Fibroblast of lung (primary cell): ENCODE results near the gene WDR26. TPM values are rescaled to one million over a fixed set of nuclear protein-coding genes. Genes with fewer than 3 reads are reported as not detected.

Experiments used
- DNase-seq, 2 donors: peaks; one replicate each; pipeline versions ENCODE4 v3.0.0 to v3.0.0-alpha.2; 2010; ENCODE audit warnings: low read depth in 2 of 2
- H2AFZ ChIP-seq: 2 replicates; pipeline ENCODE4 v1.5.1; 2012; ENCODE audit warnings: low read length, control low read depth, inconsistent platforms
- H3K27ac ChIP-seq: 2 replicates; pipeline ENCODE4 v1.5.1; 2011; ENCODE audit warnings: low read length, control low read depth; ENCODE audit not compliant: insufficient read depth
- H3K27me3 ChIP-seq: 2 replicates; pipeline ENCODE4 v1.5.1; 2011; ENCODE audit warnings: mild to moderate bottlenecking, low read length; ENCODE audit not compliant: control insufficient read depth, insufficient read depth
- H3K36me3 ChIP-seq: 2 replicates; pipeline ENCODE4 v1.5.1; 2011; ENCODE audit warnings: low read length; ENCODE audit not compliant: control insufficient read depth, insufficient read depth
- H3K4me1 ChIP-seq: 2 replicates; pipeline ENCODE4 v1.5.1; 2011; ENCODE audit warnings: low read length; ENCODE audit not compliant: control insufficient read depth, insufficient read depth; ENCODE audit errors: extremely low read depth
- H3K4me2 ChIP-seq: 2 replicates; pipeline ENCODE4 v1.5.1; 2011; ENCODE audit warnings: low read length, control low read depth; ENCODE audit not compliant: insufficient read depth; ENCODE audit errors: extremely low read depth
- H3K4me3 ChIP-seq, 4 experiments: fragments of 200-600 bp in 1 of 4; sonication (generic) in 1 of 4; replicated peaks in 1 of 4; 2 replicates each; pipeline ENCODE4 v1.5.1; 2011 to 2016; ENCODE audit warnings: low read length in 4 of 4, low read depth in 3 of 4, mild to moderate bottlenecking in 3 of 4, control low read depth in 2 of 4, inconsistent platforms in 1 of 4, mixed read lengths in 1 of 4; ENCODE audit not compliant: insufficient read depth in 1 of 4; ENCODE audit errors: control extremely low read depth in 1 of 4
- H3K79me2 ChIP-seq: 2 replicates; pipeline ENCODE4 v1.5.1; 2012; ENCODE audit warnings: mild to moderate bottlenecking, low read length, inconsistent platforms; ENCODE audit not compliant: control insufficient read depth, insufficient read depth
- H3K9ac ChIP-seq: 2 replicates; pipeline ENCODE4 v1.5.1; 2011; ENCODE audit warnings: mild to moderate bottlenecking, low read length, control low read depth; ENCODE audit not compliant: insufficient read depth
- H3K9me3 ChIP-seq: 2 replicates; pipeline ENCODE4 v1.5.1; 2012; ENCODE audit warnings: low read depth, low read length; ENCODE audit not compliant: control insufficient read depth, insufficient read depth
- H4K20me1 ChIP-seq: 2 replicates; pipeline ENCODE4 v1.5.1; 2011; ENCODE audit warnings: low read length; ENCODE audit not compliant: control insufficient read depth, insufficient read depth; ENCODE audit errors: extremely low read depth
- CTCF ChIP-seq, 2 donors: IDR thresholded peaks in 1 of 2; conservative IDR thresholded peaks in 1 of 2; 1 replicate in 1 of 2; 2 replicates in 1 of 2; pipeline ENCODE4 v1.5.1; 2011 to 2012; ENCODE audit warnings: low read length in 2 of 2, control low read depth in 1 of 2, inconsistent platforms in 1 of 2, low read depth in 1 of 2, mild to moderate bottlenecking in 1 of 2
- EZH2 ChIP-seq: IDR thresholded peaks from 2 replicates; pipeline ENCODE4 v1.5.1; 2012; ENCODE audit warnings: low read length, control low read depth, mild to moderate bottlenecking; ENCODE audit errors: missing control alignments
- polyA plus RNA-seq, 2 donors: library from polyadenylated mRNA; depleted of rRNA in 1 of 2; stranded (reverse) in 1 of 2; unstranded in 1 of 2; fragments of >200 nt; gene quantifications; 2 replicates each; pipeline ENCODE4 v1.2.1, GENCODE V29; 2011 to 2012; ENCODE audit warnings: missing spikeins in 1 of 2
- total RNA-seq: library from RNA; depleted of rRNA; stranded (reverse); fragments of >200 nt; gene quantifications from 2 replicates; pipeline ENCODE4 v1.2.1, GENCODE V29; 2014

Gene WDR26
- total and polyA plus RNA-seq, 2 donors (not counting 1 experiment from before 2014, with no cell fraction given) = 70.4 to 83.4 TPM

- Histone ChIP-seq H3K4me2 (no peak overlapping the region), H2AFZ (no peak overlapping the region), H3K27me3 (no peaks in the 10 kb centered on the region), H3K4me3 (no peak overlapping the region), H3K27ac (no peak overlapping the region), H3K4me1 (peaks cover 6% of the 10 kb centered on the region), H3K36me3 (no peaks in the 10 kb centered on the region), H3K9me3 (no peaks in the 10 kb centered on the region), H3K9ac (no peak overlapping the region), H4K20me1 (no peaks in the 10 kb centered on the region), H3K79me2 (no peaks in the 10 kb centered on the region)
- DNase-seq = peak in 1 of 2 donors; percentile 1
- TF ChIP-seq CTCF (conservative IDR thresholded peaks at IDR 0.05 in 1 of 2, IDR thresholded peaks at IDR 0.05 in 1 of 2; ENCODE audit: low read depth in 1 of 2, low read length in 2 of 2) (no peak), EZH2 (no peak)
Observed at GRCh38 chr1:224338150-224338838, 96.3 kb downstream of the WDR26 start.

Other genes starting within 250 kb of the WDR26 start
- gene NVL, start 104.6 kb downstream of the WDR26 start, total RNA-seq = 23.4 and 27.6 TPM in 2 replicates
- gene NVL, start 104.6 kb downstream of the WDR26 start, polyA plus RNA-seq = 20.5 and 28.9 TPM in 2 replicates
- 95.5 and 109 TPM in 2 replicates for gene CNIH4, start 77.9 kb downstream of the WDR26 start, total RNA-seq
- 67.5 and 76.0 TPM in 2 replicates for gene CNIH4, start 77.9 kb downstream of the WDR26 start, polyA plus RNA-seq
- 15.7 and 28.1 TPM in 2 replicates for gene CNIH3, start 181.5 kb upstream of the WDR26 start, total RNA-seq
- 3.7 and 19.7 TPM in 2 replicates for gene CNIH3, start 181.5 kb upstream of the WDR26 start, polyA plus RNA-seq